SK-N-SH (cell line): Measurements from ENCODE around the gene CSRP1.

Source experiments
- FOXJ3 ChIP-seq: sonication (generic); formaldehyde crosslinking; IDR thresholded peaks from 2 replicates; pipeline ENCODE4 v1.5.1; 2020; ENCODE audit warnings: mild to moderate bottlenecking, missing genetic modification reagents
- GABPA ChIP-seq: IDR thresholded peaks from 2 replicates; pipeline ENCODE4 v1.4.0; 2012; ENCODE audit warnings: low read depth, mild to moderate bottlenecking
- GATA2 ChIP-seq: sonication (generic); formaldehyde crosslinking; IDR thresholded peaks from 2 replicates; pipeline ENCODE4 v1.5.0; 2020; ENCODE audit warnings: mild to moderate bottlenecking, missing genetic modification reagents
- NFIC ChIP-seq: IDR thresholded peaks from 2 replicates; pipeline ENCODE4 v1.4.0; 2012; ENCODE audit warnings: borderline replicate concordance
- TF ChIP-seq, protein P1 (sequence below): fragments of 200-600 bp; sonication (generic); IDR thresholded peaks from 2 replicates; pipeline ENCODE4 v1.6.1; 2017; ENCODE audit warnings: antibody characterized with exemption, mild to moderate bottlenecking, moderate library complexity
- TF ChIP-seq, protein P2 (sequence below): IDR thresholded peaks from 2 replicates; pipeline ENCODE4 v1.4.0; 2012; ENCODE audit warnings: low read depth
- TF ChIP-seq, protein P3 (sequence below): IDR thresholded peaks from 2 replicates; pipeline ENCODE4 v1.6.1; 2012; ENCODE audit warnings: mild to moderate bottlenecking, low read depth, low read length, moderate library complexity

DNA sequence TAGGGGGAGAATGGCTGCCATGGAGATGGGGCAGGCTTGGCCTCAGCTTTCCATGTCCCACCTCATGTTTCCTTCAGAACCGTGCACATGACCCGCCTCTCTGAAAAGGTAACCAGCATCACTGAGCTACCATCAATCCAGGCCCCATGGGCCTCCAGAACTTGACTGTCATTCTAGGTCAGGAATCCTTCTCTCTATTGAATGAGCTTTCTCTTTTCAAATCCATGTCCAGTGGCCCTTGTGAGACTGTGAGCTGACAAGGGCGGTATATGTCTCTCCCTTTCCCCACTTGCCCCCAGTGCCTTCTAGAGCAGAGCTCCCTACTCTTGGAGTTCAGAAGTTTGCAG lies 4.4 kb downstream of the CSRP1 start:
- TF ChIP-seq, protein P1, sequence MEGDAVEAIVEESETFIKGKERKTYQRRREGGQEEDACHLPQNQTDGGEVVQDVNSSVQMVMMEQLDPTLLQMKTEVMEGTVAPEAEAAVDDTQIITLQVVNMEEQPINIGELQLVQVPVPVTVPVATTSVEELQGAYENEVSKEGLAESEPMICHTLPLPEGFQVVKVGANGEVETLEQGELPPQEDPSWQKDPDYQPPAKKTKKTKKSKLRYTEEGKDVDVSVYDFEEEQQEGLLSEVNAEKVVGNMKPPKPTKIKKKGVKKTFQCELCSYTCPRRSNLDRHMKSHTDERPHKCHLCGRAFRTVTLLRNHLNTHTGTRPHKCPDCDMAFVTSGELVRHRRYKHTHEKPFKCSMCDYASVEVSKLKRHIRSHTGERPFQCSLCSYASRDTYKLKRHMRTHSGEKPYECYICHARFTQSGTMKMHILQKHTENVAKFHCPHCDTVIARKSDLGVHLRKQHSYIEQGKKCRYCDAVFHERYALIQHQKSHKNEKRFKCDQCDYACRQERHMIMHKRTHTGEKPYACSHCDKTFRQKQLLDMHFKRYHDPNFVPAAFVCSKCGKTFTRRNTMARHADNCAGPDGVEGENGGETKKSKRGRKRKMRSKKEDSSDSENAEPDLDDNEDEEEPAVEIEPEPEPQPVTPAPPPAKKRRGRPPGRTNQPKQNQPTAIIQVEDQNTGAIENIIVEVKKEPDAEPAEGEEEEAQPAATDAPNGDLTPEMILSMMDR: no peak
- TF ChIP-seq FOXJ3 (CRISPR knock-in tag): no peak
- TF ChIP-seq, protein P2, sequence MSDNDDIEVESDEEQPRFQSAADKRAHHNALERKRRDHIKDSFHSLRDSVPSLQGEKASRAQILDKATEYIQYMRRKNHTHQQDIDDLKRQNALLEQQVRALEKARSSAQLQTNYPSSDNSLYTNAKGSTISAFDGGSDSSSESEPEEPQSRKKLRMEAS: no peak
- no peak for TF ChIP-seq GABPA
- no peak for TF ChIP-seq GATA2 (CRISPR knock-in tag)
- no peak for TF ChIP-seq NFIC
- TF ChIP-seq, protein P3, sequence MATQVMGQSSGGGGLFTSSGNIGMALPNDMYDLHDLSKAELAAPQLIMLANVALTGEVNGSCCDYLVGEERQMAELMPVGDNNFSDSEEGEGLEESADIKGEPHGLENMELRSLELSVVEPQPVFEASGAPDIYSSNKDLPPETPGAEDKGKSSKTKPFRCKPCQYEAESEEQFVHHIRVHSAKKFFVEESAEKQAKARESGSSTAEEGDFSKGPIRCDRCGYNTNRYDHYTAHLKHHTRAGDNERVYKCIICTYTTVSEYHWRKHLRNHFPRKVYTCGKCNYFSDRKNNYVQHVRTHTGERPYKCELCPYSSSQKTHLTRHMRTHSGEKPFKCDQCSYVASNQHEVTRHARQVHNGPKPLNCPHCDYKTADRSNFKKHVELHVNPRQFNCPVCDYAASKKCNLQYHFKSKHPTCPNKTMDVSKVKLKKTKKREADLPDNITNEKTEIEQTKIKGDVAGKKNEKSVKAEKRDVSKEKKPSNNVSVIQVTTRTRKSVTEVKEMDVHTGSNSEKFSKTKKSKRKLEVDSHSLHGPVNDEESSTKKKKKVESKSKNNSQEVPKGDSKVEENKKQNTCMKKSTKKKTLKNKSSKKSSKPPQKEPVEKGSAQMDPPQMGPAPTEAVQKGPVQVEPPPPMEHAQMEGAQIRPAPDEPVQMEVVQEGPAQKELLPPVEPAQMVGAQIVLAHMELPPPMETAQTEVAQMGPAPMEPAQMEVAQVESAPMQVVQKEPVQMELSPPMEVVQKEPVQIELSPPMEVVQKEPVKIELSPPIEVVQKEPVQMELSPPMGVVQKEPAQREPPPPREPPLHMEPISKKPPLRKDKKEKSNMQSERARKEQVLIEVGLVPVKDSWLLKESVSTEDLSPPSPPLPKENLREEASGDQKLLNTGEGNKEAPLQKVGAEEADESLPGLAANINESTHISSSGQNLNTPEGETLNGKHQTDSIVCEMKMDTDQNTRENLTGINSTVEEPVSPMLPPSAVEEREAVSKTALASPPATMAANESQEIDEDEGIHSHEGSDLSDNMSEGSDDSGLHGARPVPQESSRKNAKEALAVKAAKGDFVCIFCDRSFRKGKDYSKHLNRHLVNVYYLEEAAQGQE: no peak
